HG03439 (cell line): ENCODE results near the gene MRE11.

Experiments
- ATAC-seq: cut with Tn5 transposase; IDR thresholded peaks from one replicate; pipeline ENCODE4 v1.9.1; 2021; ENCODE audit warnings: mild to moderate bottlenecking, moderate library complexity; ENCODE audit not compliant: unreplicated experiment

Gene MRE11

DNA sequence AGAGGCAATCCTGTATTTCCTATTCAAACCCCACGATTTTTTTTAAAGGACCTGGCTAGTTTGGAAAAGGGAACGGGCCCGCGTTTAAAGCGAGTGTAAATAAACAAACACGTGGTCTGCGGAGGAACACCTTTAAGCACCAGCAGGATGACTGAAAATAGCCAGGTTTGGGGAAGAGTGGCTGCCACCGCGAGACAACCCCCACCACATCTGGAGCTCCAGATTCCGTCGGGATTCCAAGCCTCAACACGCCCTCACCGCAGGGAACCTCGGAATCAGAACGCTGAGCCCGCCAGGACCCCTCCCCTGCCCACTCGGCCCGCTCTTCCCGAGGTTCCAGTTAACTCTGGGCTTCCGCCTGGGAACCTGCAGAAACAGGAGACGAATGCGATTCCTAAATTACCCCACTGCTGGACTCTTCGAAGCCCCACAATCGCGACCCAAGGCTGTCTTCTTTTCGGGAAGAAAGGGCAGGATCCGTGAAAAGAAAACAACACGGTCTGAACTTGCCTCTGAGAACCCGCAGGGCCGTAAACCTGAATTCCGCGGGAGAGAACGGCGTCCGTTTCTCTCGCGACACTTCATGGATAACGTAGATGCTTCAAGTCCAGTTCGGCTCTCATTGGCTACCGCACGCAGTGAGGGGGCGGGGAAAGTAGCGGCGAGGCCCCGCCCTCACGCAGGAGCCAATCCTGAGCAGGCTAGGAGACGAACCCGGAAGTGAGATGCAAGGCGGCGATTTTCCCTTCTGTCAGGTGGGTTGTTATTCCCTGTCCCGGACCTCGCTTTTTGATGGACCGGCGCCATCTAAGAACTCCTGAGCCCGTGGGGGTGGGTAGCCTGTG is at the start of gene MRE11, which contains the start of gene ANKRD49:
TSS of gene MRE11 (minus strand) at position 564 of the 845 bp plus-strand sequence. CDS start 1,043 bp downstream, outside the sequence.
TSS of gene ANKRD49 (plus strand) at position 704 of the 845 bp plus-strand sequence. CDS start 2,710 bp downstream, outside the sequence.
- ATAC-seq, result peak; percentile 100

DNA sequence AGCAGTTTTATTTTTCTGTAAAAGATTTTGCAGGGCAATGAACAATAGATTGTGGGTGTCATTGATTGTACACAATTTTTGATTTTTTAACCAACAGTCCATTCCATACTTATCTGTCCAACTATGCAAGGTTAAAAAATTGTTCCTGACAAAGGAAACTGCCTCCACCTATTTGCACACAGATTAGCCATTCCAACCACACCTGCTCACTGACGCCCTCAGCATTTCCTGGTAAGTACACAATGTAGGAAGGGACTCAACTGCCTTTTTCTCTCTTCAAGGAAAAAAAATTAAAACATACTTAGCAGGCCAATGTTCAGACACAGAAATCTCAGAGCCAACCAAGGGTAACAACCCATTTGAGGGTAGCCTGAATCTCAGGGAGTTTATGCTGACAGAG is 45.8 kb upstream of the MRE11 start:
- no peak for ATAC-seq

- no peak for ATAC-seq
These were observed 43.5 kb upstream of the MRE11 start for GRCh38 chr11:94537031-94537600.

- no peak for ATAC-seq
These were observed 42.7 kb upstream of the MRE11 start for GRCh38 chr11:94536386-94536785.

DNA sequence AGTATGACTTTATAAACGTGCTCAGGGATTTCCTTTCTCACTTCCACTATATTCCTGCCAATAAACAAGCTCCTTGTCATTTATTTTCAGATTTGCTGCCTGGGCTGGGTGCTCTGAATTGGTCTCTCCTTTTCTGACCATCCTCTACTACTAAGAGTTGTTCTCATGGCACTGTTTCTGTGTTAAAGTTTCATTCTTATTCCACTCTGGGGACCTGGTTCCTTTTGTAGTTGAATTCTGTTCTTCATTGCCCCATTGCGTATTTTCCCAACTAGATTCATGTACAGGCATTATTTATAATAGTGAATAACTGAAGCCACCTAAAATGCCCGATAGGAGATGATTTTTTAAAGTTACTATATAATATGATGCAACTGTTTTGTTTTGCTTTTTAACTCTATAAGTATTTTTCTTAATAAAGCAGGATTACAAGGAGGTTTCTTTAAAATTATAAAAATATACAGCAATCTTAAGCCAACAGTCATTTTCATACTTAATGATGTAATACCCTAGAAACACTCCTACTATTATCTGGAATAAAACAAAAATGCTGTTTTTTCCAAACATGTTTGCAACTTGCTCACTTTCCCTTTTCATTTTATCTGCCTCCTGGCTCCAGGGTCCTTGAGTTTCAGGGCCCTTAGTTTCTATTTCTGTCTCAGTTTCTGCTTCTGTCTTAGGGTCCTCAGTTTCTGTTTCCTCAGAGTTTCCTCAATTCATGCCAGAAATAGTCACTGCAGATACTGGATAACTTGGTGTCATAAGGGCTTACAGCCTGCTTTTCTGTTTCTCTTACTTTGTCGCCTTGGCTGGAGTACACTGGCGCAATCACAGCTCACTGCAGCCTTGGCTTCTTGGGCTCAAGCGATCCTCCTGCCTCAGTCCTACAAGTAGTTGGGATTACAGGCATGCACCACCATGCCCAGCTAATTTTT is 40.3 kb upstream of the MRE11 start:
- no peak for ATAC-seq

DNA sequence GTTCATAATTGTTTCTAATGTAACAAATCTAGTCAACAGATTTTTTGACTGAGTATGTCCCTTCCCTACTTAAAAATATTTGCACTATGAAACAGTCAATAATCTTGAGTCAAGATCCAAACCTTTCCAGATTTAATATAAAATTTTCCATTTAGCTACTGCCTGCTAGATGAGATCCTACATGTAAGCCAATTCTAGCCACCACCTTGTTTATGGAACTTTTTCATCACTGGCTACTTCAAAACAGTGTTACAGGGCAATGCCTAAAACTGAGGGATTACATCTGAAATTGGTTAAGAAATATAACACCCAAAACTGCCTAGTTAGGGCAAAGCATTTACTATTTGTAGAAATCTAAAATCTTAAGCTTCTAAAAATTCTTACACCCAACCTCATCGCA is 39.6 kb upstream of the MRE11 start:
- ATAC-seq, result no peak

DNA sequence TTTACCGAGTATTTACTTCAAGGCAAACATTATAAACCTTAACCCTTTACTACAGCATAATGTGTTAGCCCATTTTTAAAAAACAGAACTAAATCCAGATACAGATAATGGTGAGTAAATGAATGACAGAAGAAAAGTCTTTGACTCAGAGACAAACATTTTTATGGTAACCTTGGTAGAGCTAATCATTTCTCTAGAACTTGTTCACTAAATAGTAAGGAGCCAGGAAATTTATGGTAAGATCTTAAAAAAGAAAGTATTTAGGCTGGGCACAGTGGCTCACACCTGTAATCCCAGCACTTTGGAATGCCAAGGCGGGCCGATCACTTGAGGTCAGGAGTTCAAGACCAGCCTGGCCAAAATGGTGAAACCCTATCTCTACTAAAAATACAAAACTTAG is 38.6 kb upstream of the MRE11 start:
- ATAC-seq, result no peak

GRCh38 chr11:94528551-94528950 is 34.9 kb upstream of the MRE11 start:
- no peak for ATAC-seq

GRCh38 chr11:94526645-94527438 is 33.2 kb upstream of the MRE11 start:
- ATAC-seq, result no peak

GRCh38 chr11:94525546-94526324 is 32.1 kb upstream of the MRE11 start:
- no peak for ATAC-seq

GRCh38 chr11:94524341-94524740 is 30.7 kb upstream of the MRE11 start:
- no peak for ATAC-seq

- ATAC-seq, result no peak
These were observed 28.0 kb upstream of the MRE11 start for GRCh38 chr11:94521684-94522083.

DNA sequence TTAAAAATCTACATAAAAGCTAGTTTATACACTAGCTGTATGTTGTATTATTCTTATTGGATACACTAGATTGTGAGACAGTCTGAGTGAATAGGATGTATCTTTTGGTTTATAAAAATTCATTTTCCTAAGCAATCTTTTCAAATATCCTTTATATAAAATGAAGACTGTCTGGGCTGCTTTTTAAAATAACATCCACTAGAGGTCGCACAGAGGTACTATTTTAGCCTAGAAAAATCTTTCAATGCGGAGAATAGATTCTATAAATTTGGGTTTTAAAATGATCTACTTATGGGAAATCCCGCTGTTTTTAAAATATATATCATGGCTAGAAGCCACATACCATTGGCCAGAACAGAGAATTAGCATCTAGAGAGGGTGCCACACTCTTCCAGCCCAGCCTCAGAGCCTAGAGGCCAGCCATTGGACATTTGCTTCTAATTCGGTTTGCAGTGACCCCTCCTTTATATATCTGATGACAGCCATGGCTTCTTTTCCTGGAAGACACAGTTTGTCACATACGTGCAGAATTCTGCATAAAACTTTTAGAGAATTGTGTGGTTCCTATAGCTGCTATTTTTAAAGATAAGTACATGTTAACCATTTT is 25.9 kb upstream of the MRE11 start:
- no peak for ATAC-seq

DNA sequence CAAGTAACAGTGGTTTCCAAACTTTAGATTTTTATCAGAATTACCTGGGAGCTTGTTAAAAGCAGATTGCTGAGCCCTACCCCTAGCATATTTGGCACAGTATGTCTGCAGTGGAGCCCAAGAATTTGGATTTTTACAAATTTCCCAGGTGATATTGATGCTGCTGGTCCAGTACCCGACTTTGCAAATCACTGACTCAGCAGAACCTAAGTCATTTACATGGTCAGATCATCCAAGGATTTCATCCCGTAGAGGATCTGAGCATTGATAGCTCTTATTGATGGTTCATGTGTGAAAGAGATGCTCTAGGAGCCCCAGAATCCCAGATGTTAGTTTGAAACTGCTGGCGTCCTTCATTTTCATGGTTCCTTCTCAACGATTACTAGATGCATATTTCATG is 24.7 kb upstream of the MRE11 start:
- no peak for ATAC-seq

GRCh38 chr11:94516725-94517124 is 23.1 kb upstream of the MRE11 start:
- ATAC-seq, result no peak

GRCh38 chr11:94515398-94515797 is 21.8 kb upstream of the MRE11 start:
- ATAC-seq, result no peak

GRCh38 chr11:94513091-94513490 is 19.4 kb upstream of the MRE11 start:
- no peak for ATAC-seq

GRCh38 chr11:94511932-94512781 is 18.5 kb upstream of the MRE11 start, which contains the start of gene C11orf97:
Gene C11orf97, plus strand, starts transcription at chr11:94512461. Its CDS starts 68 bp downstream, at chr11:94512529.
- no peak for ATAC-seq
